Measurements from ENCODE around the gene TNS1. TPM values are rescaled to one million over a fixed set of nuclear protein-coding genes. Genes with fewer than 3 reads are reported as not detected.

Gene TNS1
- total RNA-seq, 1 experiment from 2014 or later = 3.4 TPM

DNA sequence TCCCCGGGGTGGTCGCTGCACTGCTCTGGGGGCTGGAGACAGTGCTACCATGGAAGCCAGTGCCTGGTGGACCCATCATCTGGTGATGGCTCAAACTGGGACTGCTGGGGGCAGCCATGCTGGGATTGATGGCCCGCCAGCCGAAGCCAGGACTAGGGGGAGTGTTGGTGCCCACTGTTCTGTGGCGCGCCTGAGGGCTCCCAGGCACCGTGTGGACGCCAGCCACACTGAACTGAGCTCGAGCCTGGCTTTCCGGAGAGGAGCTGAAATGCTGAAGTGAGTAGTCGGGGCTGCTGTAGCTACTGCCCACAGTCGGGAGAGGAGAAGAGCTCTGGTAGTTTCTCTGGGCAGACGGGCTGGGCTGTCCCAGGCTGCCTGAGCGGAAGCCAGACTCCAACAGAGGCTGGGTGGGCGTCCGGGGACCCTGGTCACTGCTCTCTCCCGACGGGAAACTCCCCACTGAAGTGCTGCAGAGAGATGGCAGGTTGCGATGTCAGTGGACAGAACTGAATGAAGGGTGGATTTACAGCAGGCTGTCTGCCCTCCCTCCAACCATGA is 184.4 kb downstream of the TNS1 start:
- H2AK5ac ChIP-seq (ENCODE audit: insufficient read length, low read length) = no peak overlapping the region
- TF ChIP-seq, protein P1, sequence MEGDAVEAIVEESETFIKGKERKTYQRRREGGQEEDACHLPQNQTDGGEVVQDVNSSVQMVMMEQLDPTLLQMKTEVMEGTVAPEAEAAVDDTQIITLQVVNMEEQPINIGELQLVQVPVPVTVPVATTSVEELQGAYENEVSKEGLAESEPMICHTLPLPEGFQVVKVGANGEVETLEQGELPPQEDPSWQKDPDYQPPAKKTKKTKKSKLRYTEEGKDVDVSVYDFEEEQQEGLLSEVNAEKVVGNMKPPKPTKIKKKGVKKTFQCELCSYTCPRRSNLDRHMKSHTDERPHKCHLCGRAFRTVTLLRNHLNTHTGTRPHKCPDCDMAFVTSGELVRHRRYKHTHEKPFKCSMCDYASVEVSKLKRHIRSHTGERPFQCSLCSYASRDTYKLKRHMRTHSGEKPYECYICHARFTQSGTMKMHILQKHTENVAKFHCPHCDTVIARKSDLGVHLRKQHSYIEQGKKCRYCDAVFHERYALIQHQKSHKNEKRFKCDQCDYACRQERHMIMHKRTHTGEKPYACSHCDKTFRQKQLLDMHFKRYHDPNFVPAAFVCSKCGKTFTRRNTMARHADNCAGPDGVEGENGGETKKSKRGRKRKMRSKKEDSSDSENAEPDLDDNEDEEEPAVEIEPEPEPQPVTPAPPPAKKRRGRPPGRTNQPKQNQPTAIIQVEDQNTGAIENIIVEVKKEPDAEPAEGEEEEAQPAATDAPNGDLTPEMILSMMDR (conservative IDR thresholded peaks at IDR 0.05) = no peak
- DNase-seq = no peak
- Mint-ChIP-seq H3K4me1 (peaks cover 2 to 7% of the 10 kb centered on the region in 2 experiments; a peak in 3 of 4 replicates), H3K4me3 (no peak overlapping the region), H3K27ac (no peak overlapping the region), H3K27me3 (ENCODE audit: low read depth) (no peaks in the 10 kb centered on the region; the same call in 1 of the 2 replicates), H3K36me3 (ENCODE audit: insufficient read depth in 1 of 3, low read depth in 3 of 3) (no peaks in the 10 kb centered on the region; a peak in 1 of 7 replicates), H3K9me3 (no peaks in the 10 kb centered on the region; a peak in 1 of 5 replicates)
- no peaks in the 10 kb centered on the region for H3K79me2 ChIP-seq (ENCODE audit: insufficient read depth, low read length)
- no peak overlapping the region for H4K8ac ChIP-seq (replicated peaks; ENCODE audit: insufficient read length, low read depth, low read length)
- H2BK15ac ChIP-seq (ENCODE audit: low read depth, low read length) = no peak overlapping the region
- no peaks in the 10 kb centered on the region for H3K4me1 ChIP-seq (ENCODE audit: insufficient read depth, low read length)
- H2AFZ ChIP-seq (ENCODE audit: low read length) = no peak overlapping the region
- no CpG with 5 or more reads among the region's 19 CpGs for WGBS (ENCODE audit: extremely low coverage, insufficient read length, low lambda C conversion rate)
- no peak overlapping the region for H3K14ac ChIP-seq (ENCODE audit: insufficient read depth, low read length)
- no peak overlapping the region for H4K91ac ChIP-seq (ENCODE audit: insufficient read length, low read depth, low read length)
- H3K23ac ChIP-seq (ENCODE audit: insufficient read length, low read depth, low read length) = no peak overlapping the region
- H3K9ac ChIP-seq (ENCODE audit: extremely low read depth, insufficient read length, low read length) = no peak overlapping the region
- H2BK20ac ChIP-seq (ENCODE audit: low read depth, low read length, poor library complexity, severe bottlenecking) = no peak overlapping the region
- H3K23me2 ChIP-seq (ENCODE audit: insufficient read length, low read depth, low read length, poor library complexity, severe bottlenecking) = no peaks in the 10 kb centered on the region
- H2BK12ac ChIP-seq (ENCODE audit: insufficient read length, low read depth, low read length) = no peak overlapping the region
- no peaks in the 10 kb centered on the region for H3K27me3 ChIP-seq (ENCODE audit: insufficient read depth, low read length)
- H3K27ac ChIP-seq (ENCODE audit: insufficient read length, low read depth, low read length) = no peak overlapping the region
- H3T11ph ChIP-seq (ENCODE audit: low read length) = no peak overlapping the region
- no peaks in the 10 kb centered on the region for H3K9me3 ChIP-seq (ENCODE audit: control insufficient read depth, low read depth, low read length)
- no peak overlapping the region for H2BK5ac ChIP-seq (ENCODE audit: insufficient read length, low read length)
- no peak overlapping the region for H3K4me2 ChIP-seq (ENCODE audit: insufficient read depth, insufficient read length, low read length)
- no peak overlapping the region for H3K56ac ChIP-seq (ENCODE audit: insufficient read length, low read depth, low read length)
- no peaks in the 10 kb centered on the region for H4K20me1 ChIP-seq (ENCODE audit: control insufficient read depth, insufficient read depth, insufficient read length)
- no peak overlapping the region for H2BK120ac ChIP-seq (ENCODE audit: low read depth, low read length, poor library complexity, severe bottlenecking)
- H3K18ac ChIP-seq (ENCODE audit: insufficient read length, low read depth, low read length) = no peak overlapping the region
- no peaks in the 10 kb centered on the region for H3K79me1 ChIP-seq (ENCODE audit: insufficient read depth, low read depth, low read length, poor library complexity, severe bottlenecking)
- no peak overlapping the region for H4K5ac ChIP-seq (ENCODE audit: insufficient read length, low read depth, low read length)
- H3K4ac ChIP-seq (ENCODE audit: low read depth, low read length) = no peak overlapping the region
